GM12878 (cell line): ENCODE data around the gene MTX1.

ENCODE experiments used
- CHD2 ChIP-seq: IDR thresholded peaks from 2 replicates; pipeline ENCODE4 v1.6.1; 2011; ENCODE audit warnings: low read depth, low read length, improper control_type of control experiment, borderline replicate concordance
- EZH2 ChIP-seq: IDR thresholded peaks from 2 replicates; pipeline ENCODE4 v1.6.1; 2012; ENCODE audit warnings: low read depth, mild to moderate bottlenecking, control low read depth, inconsistent platforms, low read length, borderline replicate concordance; ENCODE audit not compliant: control insufficient read depth
- JUNB ChIP-seq: IDR thresholded peaks from 2 replicates; pipeline ENCODE4 v1.6.1; 2016; ENCODE audit warnings: antibody characterized with exemption, mild to moderate bottlenecking
- RFX5 ChIP-seq: IDR thresholded peaks from 2 replicates; pipeline ENCODE4 v1.6.1; 2011; ENCODE audit warnings: low read depth, low read length, improper control_type of control experiment
- TAF1 ChIP-seq: IDR thresholded peaks from 2 replicates; pipeline ENCODE4 v1.6.1; 2011; ENCODE audit warnings: mild to moderate bottlenecking, low read depth, low read length, borderline replicate concordance
- TF ChIP-seq, protein P1 (sequence below): fragments of 450-650 bp; IDR thresholded peaks from 2 replicates; pipeline ENCODE4 v1.6.1; 2017; ENCODE audit warnings: antibody characterized with exemption, mild to moderate bottlenecking, moderate library complexity

DNA sequence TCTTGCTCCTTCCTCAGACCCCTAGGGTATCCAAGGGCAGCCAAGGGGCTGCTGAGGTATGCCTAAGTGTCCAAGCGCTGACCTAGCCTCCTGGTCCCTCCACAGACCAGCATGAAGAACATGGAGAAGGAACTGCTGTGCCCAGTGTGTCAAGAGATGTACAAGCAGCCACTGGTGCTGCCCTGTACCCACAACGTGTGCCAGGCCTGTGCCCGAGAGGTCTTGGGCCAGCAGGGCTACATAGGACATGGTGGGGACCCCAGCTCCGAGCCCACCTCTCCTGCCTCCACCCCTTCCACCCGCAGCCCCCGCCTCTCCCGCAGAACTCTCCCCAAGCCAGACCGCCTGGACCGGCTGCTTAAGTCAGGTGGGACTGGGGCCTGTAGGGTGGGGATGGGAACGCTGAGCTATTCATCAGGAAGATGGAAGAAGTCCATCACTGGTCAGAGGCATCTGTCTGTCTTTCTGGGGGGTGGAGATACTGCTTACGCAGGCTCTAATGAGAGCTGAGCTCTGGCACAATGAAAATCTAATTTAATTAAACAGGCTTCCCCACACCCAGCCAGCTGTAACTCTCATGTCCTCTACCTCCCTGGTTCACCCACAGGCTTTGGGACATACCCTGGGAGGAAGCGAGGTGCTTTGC lies 33.1 kb upstream of the MTX1 start:
- TF ChIP-seq RFX5 (no peak), CHD2 (no peak), EZH2 (no peak), JUNB (no peak), TAF1 (no peak)
- TF ChIP-seq, protein P1, sequence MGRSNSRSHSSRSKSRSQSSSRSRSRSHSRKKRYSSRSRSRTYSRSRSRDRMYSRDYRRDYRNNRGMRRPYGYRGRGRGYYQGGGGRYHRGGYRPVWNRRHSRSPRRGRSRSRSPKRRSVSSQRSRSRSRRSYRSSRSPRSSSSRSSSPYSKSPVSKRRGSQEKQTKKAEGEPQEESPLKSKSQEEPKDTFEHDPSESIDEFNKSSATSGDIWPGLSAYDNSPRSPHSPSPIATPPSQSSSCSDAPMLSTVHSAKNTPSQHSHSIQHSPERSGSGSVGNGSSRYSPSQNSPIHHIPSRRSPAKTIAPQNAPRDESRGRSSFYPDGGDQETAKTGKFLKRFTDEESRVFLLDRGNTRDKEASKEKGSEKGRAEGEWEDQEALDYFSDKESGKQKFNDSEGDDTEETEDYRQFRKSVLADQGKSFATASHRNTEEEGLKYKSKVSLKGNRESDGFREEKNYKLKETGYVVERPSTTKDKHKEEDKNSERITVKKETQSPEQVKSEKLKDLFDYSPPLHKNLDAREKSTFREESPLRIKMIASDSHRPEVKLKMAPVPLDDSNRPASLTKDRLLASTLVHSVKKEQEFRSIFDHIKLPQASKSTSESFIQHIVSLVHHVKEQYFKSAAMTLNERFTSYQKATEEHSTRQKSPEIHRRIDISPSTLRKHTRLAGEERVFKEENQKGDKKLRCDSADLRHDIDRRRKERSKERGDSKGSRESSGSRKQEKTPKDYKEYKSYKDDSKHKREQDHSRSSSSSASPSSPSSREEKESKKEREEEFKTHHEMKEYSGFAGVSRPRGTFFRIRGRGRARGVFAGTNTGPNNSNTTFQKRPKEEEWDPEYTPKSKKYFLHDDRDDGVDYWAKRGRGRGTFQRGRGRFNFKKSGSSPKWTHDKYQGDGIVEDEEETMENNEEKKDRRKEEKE = no peak
